Measurements from ENCODE around the gene COL11A2.

DNA sequence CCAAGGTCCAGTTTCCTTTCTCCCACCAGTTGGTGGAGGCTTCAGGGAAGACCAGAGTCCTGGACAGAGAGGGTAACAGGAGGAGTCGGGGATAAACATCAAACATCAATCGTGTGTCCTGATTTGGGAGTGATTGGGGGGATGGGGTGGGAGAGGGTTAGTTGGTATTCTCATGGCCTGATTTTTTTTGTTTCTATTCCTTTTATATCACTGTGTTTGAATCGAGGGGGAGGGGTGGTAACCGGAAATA is 11.8 kb upstream of the COL11A2 start:
- TF ChIP-seq, protein P1, sequence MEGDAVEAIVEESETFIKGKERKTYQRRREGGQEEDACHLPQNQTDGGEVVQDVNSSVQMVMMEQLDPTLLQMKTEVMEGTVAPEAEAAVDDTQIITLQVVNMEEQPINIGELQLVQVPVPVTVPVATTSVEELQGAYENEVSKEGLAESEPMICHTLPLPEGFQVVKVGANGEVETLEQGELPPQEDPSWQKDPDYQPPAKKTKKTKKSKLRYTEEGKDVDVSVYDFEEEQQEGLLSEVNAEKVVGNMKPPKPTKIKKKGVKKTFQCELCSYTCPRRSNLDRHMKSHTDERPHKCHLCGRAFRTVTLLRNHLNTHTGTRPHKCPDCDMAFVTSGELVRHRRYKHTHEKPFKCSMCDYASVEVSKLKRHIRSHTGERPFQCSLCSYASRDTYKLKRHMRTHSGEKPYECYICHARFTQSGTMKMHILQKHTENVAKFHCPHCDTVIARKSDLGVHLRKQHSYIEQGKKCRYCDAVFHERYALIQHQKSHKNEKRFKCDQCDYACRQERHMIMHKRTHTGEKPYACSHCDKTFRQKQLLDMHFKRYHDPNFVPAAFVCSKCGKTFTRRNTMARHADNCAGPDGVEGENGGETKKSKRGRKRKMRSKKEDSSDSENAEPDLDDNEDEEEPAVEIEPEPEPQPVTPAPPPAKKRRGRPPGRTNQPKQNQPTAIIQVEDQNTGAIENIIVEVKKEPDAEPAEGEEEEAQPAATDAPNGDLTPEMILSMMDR (IDR thresholded peaks at IDR 0.05) = no peak
- no peak for TF ChIP-seq POLR2A (IDR thresholded peaks at IDR 0.05)
- TF ChIP-seq POLR2AphosphoS5 (IDR thresholded peaks at IDR 0.05) = no peak
